ENCODE results near the gene CGRRF1. TPM values are rescaled to one million over a fixed set of nuclear protein-coding genes. Genes with fewer than 3 reads are reported as not detected.

CGRRF1 gene
- total RNA-seq, 2 experiments from 2014 or later = 9.6 to 10.0 TPM

GRCh38 chr14:54497224-54497623 is 12.5 kb upstream of the CGRRF1 start:
- POLR2A ChIA-PET = interaction anchor here (1.0 kb wide), 1 partner anchor 20 kb away, joined by 3 read pairs; no protein-coding TSS in a partner anchor
- intact Hi-C loops (cut with micrococcal nuclease) = no loop called here
- CTCF ChIA-PET = interaction anchor here (1.2 kb wide), 1 partner anchor 13 kb away, joined by 3 read pairs; the partner anchor contains the start of gene CGRRF1

GRCh38 chr14:54498095-54498531 is 11.6 kb upstream of the CGRRF1 start:
- ChIA-PET POLR2A (interaction anchor here (1.0 kb wide), 1 partner anchor 19 kb away, joined by 3 read pairs; no protein-coding TSS in a partner anchor), CTCF (no interaction called here)
- no peak for TF ChIP-seq CTCF (IDR thresholded peaks at IDR 0.05)
- intact Hi-C loops (cut with micrococcal nuclease) = no loop called here
- ATAC-seq = no peak
- peaks cover 3% of the 10 kb centered on the region for H3K4me1 Mint-ChIP-seq (ENCODE audit: low read depth)
- no peak for DNase-seq
- H3K27me3 Mint-ChIP-seq = peaks cover 18% of the 10 kb centered on the region
- H3K36me3 Mint-ChIP-seq (ENCODE audit: low read depth) = no peaks in the 10 kb centered on the region
- no peaks in the 10 kb centered on the region for H3K9me3 Mint-ChIP-seq
- H3K4me3 Mint-ChIP-seq = no peak overlapping the region
- no peak overlapping the region for H3K27ac Mint-ChIP-seq

More at GRCh38 chr14:54497224-54497623, 12.5 kb upstream of the CGRRF1 start:
- Mint-ChIP-seq H3K27ac (no peak overlapping the region), H3K4me3 (no peak overlapping the region), H3K9me3 (no peaks in the 10 kb centered on the region), H3K4me1 (ENCODE audit: low read depth) (peaks cover 5% of the 10 kb centered on the region), H3K36me3 (ENCODE audit: low read depth) (no peaks in the 10 kb centered on the region), H3K27me3 (peaks cover 14% of the 10 kb centered on the region)
- no peak for DNase-seq
- ATAC-seq = no peak
- TF ChIP-seq CTCF (IDR thresholded peaks at IDR 0.05) = no peak

GRCh38 chr14:54498579-54498978 is 11.1 kb upstream of the CGRRF1 start:
- POLR2A ChIA-PET = no interaction called here

GRCh38 chr14:54500744-54501143 is 9.0 kb upstream of the CGRRF1 start:
- Mint-ChIP-seq H3K4me1 (ENCODE audit: low read depth) (peaks cover 3% of the 10 kb centered on the region), H3K36me3 (ENCODE audit: low read depth) (no peaks in the 10 kb centered on the region), H3K9me3 (no peaks in the 10 kb centered on the region), H3K27me3 (peaks cover 19% of the 10 kb centered on the region), H3K4me3 (no peak overlapping the region), H3K27ac (no peak overlapping the region)
- intact Hi-C loops (cut with micrococcal nuclease) = no loop called here
- CTCF ChIA-PET = no interaction called here
- ATAC-seq (no peak), DNase-seq (no peak)
- POLR2A ChIA-PET = interaction anchor here (1.2 kb wide), 1 partner anchor 12 kb away, joined by 3 read pairs; the partner anchor contains the start of gene GMFB
- no peak for TF ChIP-seq CTCF (IDR thresholded peaks at IDR 0.05)

More at GRCh38 chr14:54498579-54498978, 11.1 kb upstream of the CGRRF1 start:
- H3K9me3 Mint-ChIP-seq = no peaks in the 10 kb centered on the region
- intact Hi-C loops (cut with micrococcal nuclease) = no loop called here
- H3K4me3 Mint-ChIP-seq = no peak overlapping the region
- H3K4me1 Mint-ChIP-seq (ENCODE audit: low read depth) = peaks cover 3% of the 10 kb centered on the region
- TF ChIP-seq CTCF (IDR thresholded peaks at IDR 0.05) = no peak
- ATAC-seq (no peak), DNase-seq (no peak)
- no peak overlapping the region for H3K27ac Mint-ChIP-seq
- CTCF ChIA-PET = interaction anchor here (0.9 kb wide), 1 partner anchor 26 kb away, joined by 3 read pairs; no protein-coding TSS in a partner anchor
- peaks cover 18% of the 10 kb centered on the region for H3K27me3 Mint-ChIP-seq
- H3K36me3 Mint-ChIP-seq (ENCODE audit: low read depth) = no peaks in the 10 kb centered on the region

GRCh38 chr14:54501480-54501879 is 8.2 kb upstream of the CGRRF1 start:
- intact Hi-C loops (cut with micrococcal nuclease) = no loop called here
- no peak for TF ChIP-seq CTCF (IDR thresholded peaks at IDR 0.05)
- Mint-ChIP-seq H3K4me1 (ENCODE audit: low read depth) (no peaks in the 10 kb centered on the region), H3K9me3 (no peaks in the 10 kb centered on the region), H3K36me3 (ENCODE audit: low read depth) (no peaks in the 10 kb centered on the region), H3K27ac (no peak overlapping the region), H3K27me3 (peaks cover 19% of the 10 kb centered on the region), H3K4me3 (no peak overlapping the region)
- ATAC-seq (no peak), DNase-seq (no peak)
- CTCF ChIA-PET = interaction anchor here (0.8 kb wide), 1 partner anchor 63 kb away, joined by 3 read pairs; no protein-coding TSS in a partner anchor
- POLR2A ChIA-PET = no interaction called here

All from activated CD8-positive, alpha-beta T cell treated with anti-CD3 and anti-CD28 coated beads for 36 hours (primary cell).